Skeletal muscle tissue (tissue), 4 donors: ENCODE measurements around the gene CDK15. TPM values are rescaled to one million over a fixed set of nuclear protein-coding genes. Genes with fewer than 3 reads are reported as not detected.

Source experiments
- H3K27ac ChIP-seq: one replicate; pipeline ENCODE4 v1.7.0; 2013; ENCODE audit warnings: mild to moderate bottlenecking, low read depth, low read length, inconsistent platforms
- H3K27me3 ChIP-seq, 3 donors: one replicate each; pipeline ENCODE4 v1.7.0; 2013; ENCODE audit warnings: low read length in 3 of 3; ENCODE audit not compliant: control insufficient read depth in 3 of 3, insufficient read depth in 3 of 3
- H3K36me3 ChIP-seq, 3 donors: one replicate each; pipeline ENCODE4 v1.7.0; 2013; ENCODE audit warnings: low read length in 3 of 3; ENCODE audit not compliant: control insufficient read depth in 3 of 3, insufficient read depth in 3 of 3
- H3K4me1 ChIP-seq, 3 donors: one replicate each; pipeline ENCODE4 v1.7.0; 2013; ENCODE audit warnings: low read length in 3 of 3, mild to moderate bottlenecking in 3 of 3; ENCODE audit not compliant: control insufficient read depth in 3 of 3, insufficient read depth in 3 of 3
- H3K4me3 ChIP-seq, 3 donors: one replicate each; pipeline ENCODE4 v1.7.0; 2013; ENCODE audit warnings: low read length in 3 of 3
- H3K9ac ChIP-seq, 3 donors: one replicate each; pipeline ENCODE4 v1.7.0; 2013; ENCODE audit warnings: low read length in 3 of 3, mild to moderate bottlenecking in 3 of 3, moderate library complexity in 2 of 3, low read depth in 1 of 3
- H3K9me3 ChIP-seq, 3 donors: one replicate each; pipeline ENCODE4 v1.7.0; 2013; ENCODE audit warnings: low read length in 3 of 3; ENCODE audit not compliant: control insufficient read depth in 3 of 3
- total RNA-seq: library from RNA; depleted of rRNA; stranded (reverse); fragments of >200 nt; gene quantifications from one replicate; pipeline ENCODE4 v1.2.3, GENCODE V29; 2014
- donor health status: Osteomylitis.

The CDK15 gene
- total RNA-seq, 1 donor from 2014 or later: 0.52 TPM

GRCh38 chr2:201880993-201881611, 74.8 kb downstream of the CDK15 start:
- H3K4me1 ChIP-seq: peaks cover 36 to 51% (median 39%) of the 10 kb centered on the region in 3 donors
- H3K9ac ChIP-seq: no peak overlapping the region
- H3K4me3 ChIP-seq: no peak overlapping the region
- no peaks in the 10 kb centered on the region for H3K36me3 ChIP-seq
- H3K27ac ChIP-seq: peak overlapping the region; percentile 14
- H3K27me3 ChIP-seq: no peaks in the 10 kb centered on the region
- no peaks in the 10 kb centered on the region for H3K9me3 ChIP-seq

- Histone ChIP-seq H3K9ac (no peak overlapping the region), H3K27ac (peak overlapping the region; percentile 96), H3K4me3 (no peak overlapping the region), H3K27me3 (no peaks in the 10 kb centered on the region), H3K4me1 (peaks cover 36 to 51% (median 39%) of the 10 kb centered on the region in 3 donors), H3K9me3 (no peaks in the 10 kb centered on the region), H3K36me3 (no peaks in the 10 kb centered on the region)
These were observed 75.4 kb downstream of the CDK15 start for GRCh38 chr2:201881741-201882140.

GRCh38 chr2:201882353-201883090, 76.2 kb downstream of the CDK15 start:
- Histone ChIP-seq H3K9ac (peak overlapping the region; percentile 34 to 81 (median 41)), H3K4me1 (peaks cover 36 to 51% (median 39%) of the 10 kb centered on the region in 3 donors), H3K27me3 (no peaks in the 10 kb centered on the region), H3K27ac (peak overlapping the region; percentile 96), H3K36me3 (no peaks in the 10 kb centered on the region), H3K9me3 (no peaks in the 10 kb centered on the region), H3K4me3 (peak overlapping the region in 1 of 3 donors; percentile 28)

GRCh38 chr2:201883606-201884369, 77.5 kb downstream of the CDK15 start:
- Histone ChIP-seq H3K9me3 (no peaks in the 10 kb centered on the region), H3K4me3 (peak overlapping the region; percentile 25 to 56 (median 55)), H3K27ac (peak overlapping the region; percentile 96), H3K9ac (peak overlapping the region; percentile 70 to 81 (median 71)), H3K27me3 (no peaks in the 10 kb centered on the region), H3K36me3 (no peaks in the 10 kb centered on the region), H3K4me1 (peaks cover 38 to 54% (median 39%) of the 10 kb centered on the region in 3 donors)

GRCh38 chr2:201886504-201886903, 80.2 kb downstream of the CDK15 start:
- Histone ChIP-seq H3K27ac (peak overlapping the region; percentile 96), H3K4me1 (peaks cover 28 to 52% (median 32%) of the 10 kb centered on the region in 3 donors)

GRCh38 chr2:201887773-201888425, 81.6 kb downstream of the CDK15 start:
- H3K27ac ChIP-seq: peak overlapping the region; percentile 48
- no peaks in the 10 kb centered on the region for H3K9me3 ChIP-seq
- peak overlapping the region; percentile 35 to 70 (median 64) for H3K9ac ChIP-seq
- peak overlapping the region; percentile 3 to 62 (median 46) for H3K4me3 ChIP-seq
- H3K36me3 ChIP-seq: no peaks in the 10 kb centered on the region
- H3K4me1 ChIP-seq: peaks cover 15 to 42% (median 20%) of the 10 kb centered on the region in 3 donors
- no peaks in the 10 kb centered on the region for H3K27me3 ChIP-seq

More at GRCh38 chr2:201886504-201886903, 80.2 kb downstream of the CDK15 start:
- H3K4me3 ChIP-seq: no peak overlapping the region
- H3K27me3 ChIP-seq: no peaks in the 10 kb centered on the region
- no peaks in the 10 kb centered on the region for H3K36me3 ChIP-seq
- H3K9ac ChIP-seq: no peak overlapping the region
- H3K9me3 ChIP-seq: no peaks in the 10 kb centered on the region

- H3K9ac ChIP-seq: peak overlapping the region; percentile 35 to 70 (median 64)
- peak overlapping the region; percentile 3 to 62 (median 46) for H3K4me3 ChIP-seq
- H3K36me3 ChIP-seq: no peaks in the 10 kb centered on the region
- H3K9me3 ChIP-seq: no peaks in the 10 kb centered on the region
- peaks cover 10 to 37% (median 15%) of the 10 kb centered on the region in 3 donors for H3K4me1 ChIP-seq
- H3K27me3 ChIP-seq: no peaks in the 10 kb centered on the region
- H3K27ac ChIP-seq: peak overlapping the region; percentile 48
These were observed 82.1 kb downstream of the CDK15 start for GRCh38 chr2:201888426-201888800.

GRCh38 chr2:201890453-201890852, 84.1 kb downstream of the CDK15 start:
- Histone ChIP-seq H3K4me1 (peaks cover 0 to 23% (median 9%) of the 10 kb centered on the region in 3 donors), H3K36me3 (no peaks in the 10 kb centered on the region), H3K9me3 (no peaks in the 10 kb centered on the region), H3K27me3 (no peaks in the 10 kb centered on the region), H3K4me3 (no peak overlapping the region), H3K27ac (no peak overlapping the region), H3K9ac (no peak overlapping the region)

- Histone ChIP-seq H3K9me3 (no peaks in the 10 kb centered on the region), H3K4me3 (no peak overlapping the region)
These were observed 85.3 kb downstream of the CDK15 start for GRCh38 chr2:201891676-201892075.

More at GRCh38 chr2:201891676-201892075, 85.3 kb downstream of the CDK15 start:
- Histone ChIP-seq H3K27me3 (no peaks in the 10 kb centered on the region), H3K27ac (no peak overlapping the region), H3K36me3 (no peaks in the 10 kb centered on the region), H3K9ac (no peak overlapping the region), H3K4me1 (peaks cover 0 to 23% (median 9%) of the 10 kb centered on the region in 3 donors)
